ENCODE results near the gene PDXK. TPM values are rescaled to one million over a fixed set of nuclear protein-coding genes. Genes with fewer than 3 reads are reported as not detected.

PDXK gene
- polyA plus RNA-seq, 1 experiment = 129 TPM

GRCh38 chr21:43749651-43750262 is 30.8 kb downstream of the PDXK start:
- no peak for DNase-seq (ENCODE audit: low read depth, low spot score)
- no peak overlapping the region for H3K27ac ChIP-seq (ENCODE audit: low read depth, low read length)
- no peak for TF ChIP-seq CTCF (IDR thresholded peaks at IDR 0.05; ENCODE audit: low read depth, low read length)
- CTCF ChIA-PET = no interaction called here
- H3K4me3 ChIP-seq (ENCODE audit: low read depth, low read length) = no peak overlapping the region
- POLR2A ChIA-PET = no interaction called here
- H3K9me3 ChIP-seq (ENCODE audit: control insufficient read depth, insufficient read depth, low read length) = no peaks in the 10 kb centered on the region; the same call in 1 of the 2 replicates
- H3K27me3 ChIP-seq (ENCODE audit: control insufficient read depth, insufficient read depth, low read length) = no peaks in the 10 kb centered on the region

- no peak for DNase-seq (ENCODE audit: low read depth, low spot score)
- Histone ChIP-seq H3K9me3 (ENCODE audit: control insufficient read depth, insufficient read depth, low read length) (peaks cover 3% of the 10 kb centered on the region; the same call in 1 of the 2 replicates), H3K27ac (ENCODE audit: low read depth, low read length) (no peak overlapping the region), H3K27me3 (ENCODE audit: control insufficient read depth, insufficient read depth, low read length) (no peaks in the 10 kb centered on the region), H3K4me3 (ENCODE audit: low read depth, low read length) (no peak overlapping the region)
- POLR2A ChIA-PET = interaction anchor here (0.7 kb wide), 1 partner anchor 21 kb away, joined by 3 read pairs; no protein-coding TSS in a partner anchor
- CTCF ChIA-PET = no interaction called here
- TF ChIP-seq CTCF (IDR thresholded peaks at IDR 0.05; ENCODE audit: low read depth, low read length) = no peak
These were observed 31.6 kb downstream of the PDXK start for GRCh38 chr21:43750339-43751033.

- Histone ChIP-seq H3K9me3 (ENCODE audit: control insufficient read depth, insufficient read depth, low read length) (peaks cover 5% of the 10 kb centered on the region; the same call in 1 of the 2 replicates), H3K4me3 (ENCODE audit: low read depth, low read length) (no peak overlapping the region), H3K27me3 (ENCODE audit: control insufficient read depth, insufficient read depth, low read length) (no peaks in the 10 kb centered on the region), H3K27ac (ENCODE audit: low read depth, low read length) (peak overlapping the region; percentile 11)
- no peak for TF ChIP-seq CTCF (IDR thresholded peaks at IDR 0.05; ENCODE audit: low read depth, low read length)
- ChIA-PET CTCF (no interaction called here), POLR2A (no interaction called here)
- DNase-seq (ENCODE audit: low read depth, low spot score) = no peak
These were observed 33.1 kb downstream of the PDXK start for GRCh38 chr21:43751955-43752591.

GRCh38 chr21:43752758-43753438 is 34.0 kb downstream of the PDXK start:
- Histone ChIP-seq H3K27ac (ENCODE audit: low read depth, low read length) (peak overlapping the region; percentile 11), H3K27me3 (ENCODE audit: control insufficient read depth, insufficient read depth, low read length) (no peaks in the 10 kb centered on the region), H3K4me3 (ENCODE audit: low read depth, low read length) (no peak overlapping the region), H3K9me3 (ENCODE audit: control insufficient read depth, insufficient read depth, low read length) (peaks cover 5% of the 10 kb centered on the region; the same call in 1 of the 2 replicates)
- ChIA-PET POLR2A (no interaction called here), CTCF (no interaction called here)
- TF ChIP-seq CTCF (IDR thresholded peaks at IDR 0.05; ENCODE audit: low read depth, low read length) = no peak
- no peak for DNase-seq (ENCODE audit: low read depth, low spot score)

Data from AG04450 (cell line).